HCT116 (cell line): Measurements from ENCODE around the gene CHEK2. TPM values are rescaled to one million over a fixed set of nuclear protein-coding genes. Genes with fewer than 3 reads are reported as not detected.

Experiments used
- ATAC-seq: fragments of 200-7000 bp; cut with Tn5 transposase; 2 replicates; pipeline ENCODE4 v1.9.1; 2020; ENCODE audit warnings: mild to moderate bottlenecking, moderate library complexity
- BruUV-seq: library from RNA; stranded (reverse); fragments of 400-500 nt; replicated peaks from 2 replicates; lab custom pipeline; 2021; lab: Mats Ljungman, UMichigan
- CTCF ChIA-PET: fragments of 300-600 bp; sonication (Branson Sonifier 250); formaldehyde crosslinking; loops from one replicate; lab custom pipeline; 2021; ENCODE audit warnings: antibody characterized with exemption; lab: Charles Lee
- POLR2A ChIA-PET: fragments of 300-600, 350-600 bp; sonication (Branson Sonifier 250); formaldehyde crosslinking; loops from one replicate; lab custom pipeline; 2021; ENCODE audit warnings: antibody characterized with exemption; lab: Charles Lee
- RAD21 ChIA-PET, 2 experiments: fragments of 300-600 bp; sonication (Branson Sonifier 250); formaldehyde crosslinking; loops; one replicate each; lab custom pipeline; 2023; ENCODE audit warnings: low total read pairs in 2 of 2; ENCODE audit not compliant: uncharacterized antibody in 2 of 2, unreplicated experiment in 2 of 2, low non-redundant PET in 1 of 2; lab: Charles Lee
- DNase-seq: peaks from one replicate; pipeline ENCODE4 v3.0.0-alpha.2; 2010; ENCODE audit warnings: low read depth, low spot score
- H2AFZ ChIP-seq: fragments of 200-600 bp; shearing (Covaris generic), sonication (generic); 2 replicates; pipeline ENCODE4 v1.6.1; 2017; ENCODE audit warnings: low read depth, mixed run types, mixed read lengths, antibody characterized with exemption, low read length; ENCODE audit not compliant: poor library complexity, severe bottlenecking
- H3K27ac ChIP-seq: 2 replicates; pipeline ENCODE4 v1.5.1; 2012; ENCODE audit warnings: low read depth, low read length
- H3K27me3 ChIP-seq: fragments of 200-600 bp; sonication (generic); 2 replicates; pipeline ENCODE4 v1.6.1; 2016; ENCODE audit warnings: mixed run types, low read length, mixed read lengths; ENCODE audit not compliant: insufficient read depth
- H3K36me3 ChIP-seq, 2 experiments: fragments of 200-500 bp in 1 of 2; fragments of 200-600 bp in 1 of 2; sonication (Bioruptor generic) in 1 of 2; sonication (generic) in 1 of 2; 2 replicates each; pipeline versions ENCODE4 v1.5.1 to v1.6.1; 2014 to 2016; ENCODE audit warnings: low read length in 2 of 2, inconsistent platforms in 1 of 2, mixed read lengths in 1 of 2, mixed run types in 1 of 2; ENCODE audit not compliant: insufficient read depth in 2 of 2, control insufficient read depth in 1 of 2
- H3K4me1 ChIP-seq, 2 experiments: fragments of 200-600 bp in 1 of 2; sonication (generic) in 1 of 2; 2 replicates each; pipeline versions ENCODE4 v1.5.1 to v1.6.1; 2012 to 2017; ENCODE audit warnings: low read length in 2 of 2, inconsistent platforms in 1 of 2, mild to moderate bottlenecking in 1 of 2, mixed read lengths in 1 of 2, mixed run types in 1 of 2, moderate library complexity in 1 of 2; ENCODE audit not compliant: insufficient read depth in 2 of 2, control insufficient read depth in 1 of 2
- H3K4me2 ChIP-seq: fragments of 200-600 bp; sonication (generic); 2 replicates; pipeline ENCODE4 v1.6.1; 2017; ENCODE audit warnings: mixed run types, low read length, mixed read lengths
- H3K4me3 ChIP-seq, 2 experiments: fragments of 200-600 bp in 1 of 2; sonication (generic) in 1 of 2; replicated peaks in 1 of 2; 2 replicates each; pipeline ENCODE4 v1.5.1; 2011 to 2016; ENCODE audit warnings: low read length in 2 of 2, control low read depth in 1 of 2, low read depth in 1 of 2, mild to moderate bottlenecking in 1 of 2, mixed read lengths in 1 of 2, mixed run types in 1 of 2
- H3K79me2 ChIP-seq: fragments of 200-600 bp; sonication (generic); 2 replicates; pipeline ENCODE4 v1.6.1; 2017; ENCODE audit warnings: mild to moderate bottlenecking, mixed run types, low read length, moderate library complexity, mixed read lengths; ENCODE audit not compliant: insufficient read depth
- H3K9ac ChIP-seq: fragments of 200-600 bp; sonication (generic); 2 replicates; pipeline ENCODE4 v1.6.1; 2016; ENCODE audit warnings: low read length, mixed read lengths
- H3K9me2 ChIP-seq: fragments of 200-600 bp; sonication (generic), shearing (Covaris generic); 2 replicates; pipeline ENCODE4 v1.6.1; 2017; ENCODE audit warnings: mixed run types, mild to moderate bottlenecking, moderate library complexity; ENCODE audit not compliant: insufficient read depth
- H3K9me3 ChIP-seq, 2 experiments: fragments of 200-500 bp in 1 of 2; fragments of 200-600 bp in 1 of 2; sonication (Bioruptor generic) in 1 of 2; sonication (generic) in 1 of 2; 2 replicates each; pipeline ENCODE4 v1.6.1; 2014 to 2017; ENCODE audit warnings: low read length in 2 of 2, mixed read lengths in 2 of 2, inconsistent platforms in 1 of 2, low read depth in 1 of 2, mild to moderate bottlenecking in 1 of 2, mixed run types in 1 of 2, moderate library complexity in 1 of 2; ENCODE audit not compliant: control insufficient read depth in 1 of 2, insufficient read depth in 1 of 2
- H4K20me1 ChIP-seq: fragments of 200-600 bp; sonication (generic), shearing (Covaris generic); 2 replicates; pipeline ENCODE4 v1.6.1; 2017; ENCODE audit warnings: mixed run types, mild to moderate bottlenecking, moderate library complexity; ENCODE audit not compliant: insufficient read depth
- CBX3 ChIP-seq: IDR thresholded peaks from 2 replicates; pipeline ENCODE4 v1.6.1; 2012; ENCODE audit warnings: low read depth
- CEBPB ChIP-seq: IDR thresholded peaks from 2 replicates; pipeline ENCODE4 v1.6.1; 2012; ENCODE audit warnings: low read depth
- EGR1 ChIP-seq: IDR thresholded peaks from 2 replicates; pipeline ENCODE4 v1.6.1; 2012; ENCODE audit warnings: low read depth
- EZH2 ChIP-seq: fragments of 200-600 bp; sonication (generic); IDR thresholded peaks from 2 replicates; pipeline ENCODE4 v1.6.1; 2017; ENCODE audit warnings: antibody characterized with exemption, mixed run types
- JUND ChIP-seq: IDR thresholded peaks from 2 replicates; pipeline ENCODE4 v1.6.1; 2012
- POLR2AphosphoS5 ChIP-seq: IDR thresholded peaks from 2 replicates; pipeline ENCODE4 v1.6.1; 2011; ENCODE audit warnings: mild to moderate bottlenecking, low read depth, low read length, moderate library complexity
- SP1 ChIP-seq: IDR thresholded peaks from 2 replicates; pipeline ENCODE4 v1.6.1; 2012; ENCODE audit warnings: low read depth
- ZFX ChIP-seq: fragments of 450-650 bp; IDR thresholded peaks from 2 replicates; pipeline ENCODE4 v1.6.1; 2017
- intact Hi-C: fragments of 100-400 bp; cut with micrococcal nuclease; formaldehyde crosslinking; loops from 2 replicates; pipeline ENCODE4 v1.10.0; 2022
- total RNA-seq: library from RNA; stranded (reverse); gene quantifications from one replicate; pipeline ENCODE4 v1.2.1, GENCODE V29; 2021; ENCODE audit not compliant: unreplicated experiment
- TF ChIP-seq, protein P1 (sequence below): IDR thresholded peaks from 2 replicates; pipeline ENCODE4 v1.6.1; 2011; ENCODE audit warnings: mild to moderate bottlenecking, low read length, moderate library complexity; ENCODE audit not compliant: insufficient replicate concordance; ENCODE audit errors: extremely low read depth
- TF ChIP-seq, protein P2 (sequence below): IDR thresholded peaks from 2 replicates; pipeline ENCODE4 v1.6.1; 2012
- TF ChIP-seq, protein P3 (sequence below): IDR thresholded peaks from 2 replicates; pipeline ENCODE4 v1.6.1; 2012
- TF ChIP-seq, protein P4 (sequence below), 3 experiments: fragments of 200-600 bp in 1 of 3; sonication (generic) in 1 of 3; IDR thresholded peaks in 2 of 3; conservative IDR thresholded peaks in 1 of 3; 2 replicates each; pipeline ENCODE4 v1.5.1; 2012 to 2017; ENCODE audit warnings: low read depth in 2 of 3, low read length in 2 of 3, antibody characterized with exemption in 1 of 3, borderline replicate concordance in 1 of 3, control low read depth in 1 of 3, mild to moderate bottlenecking in 1 of 3, mixed read lengths in 1 of 3, mixed run types in 1 of 3, moderate library complexity in 1 of 3; ENCODE audit not compliant: insufficient read depth in 1 of 3

The CHEK2 gene
- total RNA-seq, 1 experiment from 2014 or later: 47.1 TPM

DNA sequence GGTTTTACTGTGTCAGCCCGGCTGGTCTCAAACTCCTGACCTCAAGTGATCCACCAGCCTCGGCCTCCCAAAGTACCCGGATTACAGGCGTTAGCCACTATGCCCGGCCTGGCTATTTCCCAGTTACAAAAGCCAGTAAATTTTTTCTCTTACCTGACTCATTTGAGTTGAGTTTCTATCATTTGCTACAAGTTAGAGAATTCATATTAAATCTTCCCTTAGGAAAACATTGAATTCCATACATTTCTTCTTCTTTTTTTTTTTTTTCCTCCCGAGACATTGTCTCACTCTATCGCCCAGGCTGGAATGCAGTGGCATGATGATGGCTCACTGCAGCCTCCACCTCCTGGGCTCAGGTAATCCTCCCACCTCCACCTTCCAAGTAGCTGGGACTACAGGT lies 26.0 kb downstream of the CHEK2 start:
- no peaks in the 10 kb centered on the region for H3K9me2 ChIP-seq
- ChIA-PET POLR2A (no interaction called here), RAD21 (no interaction called here), CTCF (no interaction called here)
- H3K4me1 ChIP-seq: peaks cover 0 to 4% of the 10 kb centered on the region in 2 experiments; a peak in 2 of 4 replicates
- H4K20me1 ChIP-seq: no peaks in the 10 kb centered on the region; the same call in 1 of the 2 replicates
- intact Hi-C loops: no loop called here
- BruUV-seq: no TSS peak
- DNase-seq (no peak), ATAC-seq (no peak)
- no peaks in the 10 kb centered on the region for H3K27me3 ChIP-seq
- no peaks in the 10 kb centered on the region for H3K9me3 ChIP-seq
- H3K4me3 ChIP-seq: no peak overlapping the region
- H3K36me3 ChIP-seq: peaks cover 15 to 16% of the 10 kb centered on the region in 2 experiments
- TF ChIP-seq, protein P1, sequence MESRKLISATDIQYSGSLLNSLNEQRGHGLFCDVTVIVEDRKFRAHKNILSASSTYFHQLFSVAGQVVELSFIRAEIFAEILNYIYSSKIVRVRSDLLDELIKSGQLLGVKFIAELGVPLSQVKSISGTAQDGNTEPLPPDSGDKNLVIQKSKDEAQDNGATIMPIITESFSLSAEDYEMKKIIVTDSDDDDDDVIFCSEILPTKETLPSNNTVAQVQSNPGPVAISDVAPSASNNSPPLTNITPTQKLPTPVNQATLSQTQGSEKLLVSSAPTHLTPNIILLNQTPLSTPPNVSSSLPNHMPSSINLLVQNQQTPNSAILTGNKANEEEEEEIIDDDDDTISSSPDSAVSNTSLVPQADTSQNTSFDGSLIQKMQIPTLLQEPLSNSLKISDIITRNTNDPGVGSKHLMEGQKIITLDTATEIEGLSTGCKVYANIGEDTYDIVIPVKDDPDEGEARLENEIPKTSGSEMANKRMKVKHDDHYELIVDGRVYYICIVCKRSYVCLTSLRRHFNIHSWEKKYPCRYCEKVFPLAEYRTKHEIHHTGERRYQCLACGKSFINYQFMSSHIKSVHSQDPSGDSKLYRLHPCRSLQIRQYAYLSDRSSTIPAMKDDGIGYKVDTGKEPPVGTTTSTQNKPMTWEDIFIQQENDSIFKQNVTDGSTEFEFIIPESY: no peak
- no peak for TF ChIP-seq SP1
- no peak for TF ChIP-seq ZFX
- TF ChIP-seq, protein P2, sequence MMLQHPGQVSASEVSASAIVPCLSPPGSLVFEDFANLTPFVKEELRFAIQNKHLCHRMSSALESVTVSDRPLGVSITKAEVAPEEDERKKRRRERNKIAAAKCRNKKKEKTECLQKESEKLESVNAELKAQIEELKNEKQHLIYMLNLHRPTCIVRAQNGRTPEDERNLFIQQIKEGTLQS: no peak
- TF ChIP-seq JUND: no peak
- H3K27ac ChIP-seq: no peak overlapping the region
- H3K4me2 ChIP-seq: no peak overlapping the region
- no peak overlapping the region for H3K9ac ChIP-seq
- no peaks in the 10 kb centered on the region for H3K79me2 ChIP-seq
- no peak overlapping the region for H2AFZ ChIP-seq

DNA sequence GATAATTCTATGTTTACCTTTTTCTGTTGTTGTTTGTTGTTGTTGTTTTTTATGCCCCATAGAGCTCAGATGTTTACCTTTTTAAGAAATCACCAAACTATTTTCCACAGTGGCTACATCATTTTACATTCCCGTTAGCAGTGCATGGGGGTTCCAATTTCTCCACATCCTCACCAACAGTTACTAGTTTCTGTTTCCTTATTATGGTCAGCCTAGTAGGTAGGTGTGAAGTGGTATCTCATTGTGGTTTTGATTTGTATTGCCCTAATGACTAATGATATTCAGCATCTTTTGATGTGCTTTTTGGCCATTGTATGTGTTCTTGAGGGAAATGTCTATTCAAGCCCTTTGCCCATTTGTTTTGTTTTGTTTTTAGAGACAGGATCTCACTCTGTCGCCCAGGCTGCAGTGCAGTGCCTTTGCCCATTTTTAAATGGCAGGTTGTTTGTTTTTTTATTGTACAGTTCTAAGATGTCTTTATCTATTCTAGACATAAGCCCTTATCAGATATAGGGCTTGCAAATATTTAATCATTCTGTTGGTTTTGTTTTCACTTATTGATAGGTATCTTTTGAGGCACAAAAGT lies 27.5 kb downstream of the CHEK2 start:
- no peaks in the 10 kb centered on the region for H3K27me3 ChIP-seq
- H2AFZ ChIP-seq: no peak overlapping the region
- no peaks in the 10 kb centered on the region; the same call in 1 of the 2 replicates for H4K20me1 ChIP-seq
- no peak overlapping the region for H3K4me2 ChIP-seq
- peaks cover 16 to 17% of the 10 kb centered on the region in 2 experiments for H3K36me3 ChIP-seq
- POLR2A ChIA-PET: no interaction called here
- intact Hi-C loops: no loop called here
- H3K27ac ChIP-seq: no peak overlapping the region
- H3K9me2 ChIP-seq: no peaks in the 10 kb centered on the region
- BruUV-seq: no TSS peak
- RAD21 ChIA-PET: interaction anchor here in 1 of 2 experiments (0.7 kb wide), 1 partner anchor 15 kb away, joined by 4 read pairs; no protein-coding TSS in a partner anchor
- H3K9me3 ChIP-seq: no peaks in the 10 kb centered on the region
- no peak overlapping the region for H3K4me3 ChIP-seq
- no peak for DNase-seq
- CTCF ChIA-PET: no interaction called here
- no peak for ATAC-seq
- H3K4me1 ChIP-seq: peaks cover 0 to 7% of the 10 kb centered on the region in 2 experiments; a peak in 2 of 4 replicates
- H3K9ac ChIP-seq: no peak overlapping the region
- H3K79me2 ChIP-seq: no peaks in the 10 kb centered on the region
- TF ChIP-seq EZH2 (no peak), CEBPB (no peak), ZFX (no peak), SP1 (no peak), POLR2AphosphoS5 (no peak), EGR1 (no peak), CBX3 (no peak)
- TF ChIP-seq, protein P1: no peak
- TF ChIP-seq, protein P3, sequence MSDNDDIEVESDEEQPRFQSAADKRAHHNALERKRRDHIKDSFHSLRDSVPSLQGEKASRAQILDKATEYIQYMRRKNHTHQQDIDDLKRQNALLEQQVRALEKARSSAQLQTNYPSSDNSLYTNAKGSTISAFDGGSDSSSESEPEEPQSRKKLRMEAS: no peak
- TF ChIP-seq, protein P2: no peak
- TF ChIP-seq, protein P4, sequence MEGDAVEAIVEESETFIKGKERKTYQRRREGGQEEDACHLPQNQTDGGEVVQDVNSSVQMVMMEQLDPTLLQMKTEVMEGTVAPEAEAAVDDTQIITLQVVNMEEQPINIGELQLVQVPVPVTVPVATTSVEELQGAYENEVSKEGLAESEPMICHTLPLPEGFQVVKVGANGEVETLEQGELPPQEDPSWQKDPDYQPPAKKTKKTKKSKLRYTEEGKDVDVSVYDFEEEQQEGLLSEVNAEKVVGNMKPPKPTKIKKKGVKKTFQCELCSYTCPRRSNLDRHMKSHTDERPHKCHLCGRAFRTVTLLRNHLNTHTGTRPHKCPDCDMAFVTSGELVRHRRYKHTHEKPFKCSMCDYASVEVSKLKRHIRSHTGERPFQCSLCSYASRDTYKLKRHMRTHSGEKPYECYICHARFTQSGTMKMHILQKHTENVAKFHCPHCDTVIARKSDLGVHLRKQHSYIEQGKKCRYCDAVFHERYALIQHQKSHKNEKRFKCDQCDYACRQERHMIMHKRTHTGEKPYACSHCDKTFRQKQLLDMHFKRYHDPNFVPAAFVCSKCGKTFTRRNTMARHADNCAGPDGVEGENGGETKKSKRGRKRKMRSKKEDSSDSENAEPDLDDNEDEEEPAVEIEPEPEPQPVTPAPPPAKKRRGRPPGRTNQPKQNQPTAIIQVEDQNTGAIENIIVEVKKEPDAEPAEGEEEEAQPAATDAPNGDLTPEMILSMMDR (IDR thresholded peaks at IDR 0.05 in 2 of 3, conservative IDR thresholded peaks at IDR 0.05 in 1 of 3; ENCODE audit: borderline replicate concordance in 1 of 3, insufficient read depth in 1 of 3, low read depth in 2 of 3, low read length in 2 of 3): no peak
